ENCODE results near the gene ANKS3. TPM values are rescaled to one million over a fixed set of nuclear protein-coding genes. Genes with fewer than 3 reads are reported as not detected.

ANKS3 gene
- total RNA-seq, 1 experiment from 2014 or later: 22.6 TPM

DNA sequence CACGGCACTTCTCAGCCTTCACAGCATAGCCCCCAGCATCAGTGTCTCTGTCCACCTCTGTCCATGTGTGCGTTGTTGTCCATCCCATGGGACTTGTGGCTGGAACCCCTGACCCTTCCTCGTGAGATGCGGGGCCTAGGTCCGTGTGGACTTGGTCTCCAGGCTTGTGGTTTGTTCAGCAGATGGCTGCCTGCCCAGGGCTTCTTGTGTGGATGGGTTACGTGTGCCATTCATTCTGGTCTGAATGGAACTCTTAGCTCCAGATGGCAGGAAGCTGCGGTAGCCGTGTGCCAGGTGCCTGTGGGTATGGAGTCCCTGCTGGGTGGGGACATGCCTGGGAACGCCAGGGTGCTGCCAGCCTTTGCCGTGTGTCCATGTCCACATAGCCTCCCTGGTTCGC, 72.4 kb downstream of the ANKS3 start:
- no peaks in the 10 kb centered on the region for H3K9me3 ChIP-seq (ENCODE audit: low read length)
- no peak for DNase-seq
- no peaks in the 10 kb centered on the region for H4K20me1 ChIP-seq (ENCODE audit: low read length)
- H3K4me2 ChIP-seq (ENCODE audit: low read length): no peak overlapping the region
- no peaks in the 10 kb centered on the region for H3F3A ChIP-seq (ENCODE audit: low read length, unreplicated experiment)
- no peaks in the 10 kb centered on the region for H3K36me3 ChIP-seq (ENCODE audit: low read depth, low read length)
- no TSS peak for BruUV-seq (replicated peaks)
- no peaks in the 10 kb centered on the region for H3K79me2 ChIP-seq (ENCODE audit: low read length)
- intact Hi-C loops (cut with micrococcal nuclease): no loop called here
- H3K4me3 ChIP-seq (ENCODE audit: low read length): no peak overlapping the region
- no peak for TF ChIP-seq EZH2phosphoT487 (IDR thresholded peaks at IDR 0.05; ENCODE audit: borderline replicate concordance, low read length)
- no peak for TF ChIP-seq EZH2 (IDR thresholded peaks at IDR 0.05; ENCODE audit: low read length, unreplicated experiment)
- TF ChIP-seq, protein P1, sequence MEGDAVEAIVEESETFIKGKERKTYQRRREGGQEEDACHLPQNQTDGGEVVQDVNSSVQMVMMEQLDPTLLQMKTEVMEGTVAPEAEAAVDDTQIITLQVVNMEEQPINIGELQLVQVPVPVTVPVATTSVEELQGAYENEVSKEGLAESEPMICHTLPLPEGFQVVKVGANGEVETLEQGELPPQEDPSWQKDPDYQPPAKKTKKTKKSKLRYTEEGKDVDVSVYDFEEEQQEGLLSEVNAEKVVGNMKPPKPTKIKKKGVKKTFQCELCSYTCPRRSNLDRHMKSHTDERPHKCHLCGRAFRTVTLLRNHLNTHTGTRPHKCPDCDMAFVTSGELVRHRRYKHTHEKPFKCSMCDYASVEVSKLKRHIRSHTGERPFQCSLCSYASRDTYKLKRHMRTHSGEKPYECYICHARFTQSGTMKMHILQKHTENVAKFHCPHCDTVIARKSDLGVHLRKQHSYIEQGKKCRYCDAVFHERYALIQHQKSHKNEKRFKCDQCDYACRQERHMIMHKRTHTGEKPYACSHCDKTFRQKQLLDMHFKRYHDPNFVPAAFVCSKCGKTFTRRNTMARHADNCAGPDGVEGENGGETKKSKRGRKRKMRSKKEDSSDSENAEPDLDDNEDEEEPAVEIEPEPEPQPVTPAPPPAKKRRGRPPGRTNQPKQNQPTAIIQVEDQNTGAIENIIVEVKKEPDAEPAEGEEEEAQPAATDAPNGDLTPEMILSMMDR (conservative IDR thresholded peaks at IDR 0.05; ENCODE audit: low read depth, low read length): no peak
- no peaks in the 10 kb centered on the region for H3K9me2 ChIP-seq (replicated peaks; ENCODE audit: low read length)
- no peak overlapping the region for H2AFZ ChIP-seq (ENCODE audit: low read length)
- H3K27me3 ChIP-seq (ENCODE audit: low read length): no peaks in the 10 kb centered on the region
- CTCF ChIA-PET: no interaction called here
- H3K27ac ChIP-seq (ENCODE audit: low read length): no peak overlapping the region
- H3K9ac ChIP-seq (ENCODE audit: low read length): no peak overlapping the region
- ATAC-seq: no peak
- H3K4me1 ChIP-seq (ENCODE audit: insufficient read depth, low read length): no peaks in the 10 kb centered on the region; the same call in 1 of the 2 replicates
- POLR2A ChIA-PET (ENCODE audit: unreplicated experiment): no interaction called here

DNA sequence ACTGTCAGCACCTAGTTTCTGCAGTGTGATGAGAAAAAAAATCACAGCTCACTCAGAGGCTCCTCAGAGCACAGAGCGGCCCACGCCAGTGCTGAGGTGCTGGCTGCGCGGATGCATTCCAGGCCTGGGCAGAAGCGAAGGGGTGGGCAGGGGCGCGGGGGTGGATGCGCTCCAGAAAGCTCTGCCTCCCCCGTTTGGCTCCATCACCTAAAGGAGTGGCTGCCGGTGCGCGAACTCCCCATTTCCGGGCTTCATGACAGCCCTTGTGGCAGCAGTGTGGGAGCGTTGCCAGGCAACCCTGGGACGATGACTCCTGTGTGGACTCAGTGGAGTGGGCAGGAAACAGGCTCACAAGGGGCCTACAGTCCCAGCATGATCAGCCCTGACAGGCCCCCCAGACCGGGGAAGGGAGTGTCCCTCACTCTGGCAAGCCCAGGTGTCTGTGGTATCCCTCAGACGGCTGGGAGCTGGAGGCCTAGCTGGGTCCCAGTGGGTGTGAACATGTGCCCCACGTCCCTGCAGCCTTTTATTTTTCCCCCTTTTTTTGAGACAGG, 73.5 kb downstream of the ANKS3 start:
- Histone ChIP-seq H3K4me1 (ENCODE audit: insufficient read depth, low read length) (no peaks in the 10 kb centered on the region; the same call in 1 of the 2 replicates), H3F3A (ENCODE audit: low read length, unreplicated experiment) (no peaks in the 10 kb centered on the region), H3K4me2 (ENCODE audit: low read length) (no peak overlapping the region), H3K9me2 (replicated peaks; ENCODE audit: low read length) (no peaks in the 10 kb centered on the region), H3K79me2 (ENCODE audit: low read length) (no peaks in the 10 kb centered on the region), H3K4me3 (ENCODE audit: low read length) (no peak overlapping the region), H3K36me3 (ENCODE audit: low read depth, low read length) (no peaks in the 10 kb centered on the region), H3K9me3 (ENCODE audit: low read length) (no peaks in the 10 kb centered on the region), H3K9ac (ENCODE audit: low read length) (no peak overlapping the region), H3K27me3 (ENCODE audit: low read length) (no peaks in the 10 kb centered on the region), H4K20me1 (ENCODE audit: low read length) (no peaks in the 10 kb centered on the region), H2AFZ (ENCODE audit: low read length) (no peak overlapping the region), H3K27ac (ENCODE audit: low read length) (no peak overlapping the region)
- CTCF ChIA-PET: interaction anchor here (0.5 kb wide), 1 partner anchor 406 kb away, joined by 4 read pairs; no protein-coding TSS in a partner anchor
- TF ChIP-seq EZH2phosphoT487 (IDR thresholded peaks at IDR 0.05; ENCODE audit: borderline replicate concordance, low read length): no peak
- TF ChIP-seq, protein P1 (conservative IDR thresholded peaks at IDR 0.05; ENCODE audit: low read depth, low read length): no peak
- no TSS peak for BruUV-seq (replicated peaks)
- DNase-seq (no peak), ATAC-seq (no peak)
- intact Hi-C loops (cut with micrococcal nuclease): no loop called here
- POLR2A ChIA-PET (ENCODE audit: unreplicated experiment): no interaction called here

Measured in PC-3 (cell line).